Chondrocyte (in vitro differentiated cells): ENCODE results near the gene COL24A1. TPM values are rescaled to one million over a fixed set of nuclear protein-coding genes. Genes with fewer than 3 reads are reported as not detected.

Experiments
- DNase-seq: peaks from one replicate; pipeline ENCODE4 v3.0.0; 2021; ENCODE audit warnings: mixed read lengths, low spot score
- H3K27ac Mint-ChIP-seq: one replicate; pipeline ENCODE4 v1.8.0; 2021; ENCODE audit warnings: mild to moderate bottlenecking, moderate library complexity, mixed read lengths; ENCODE audit not compliant: unreplicated experiment
- H3K27me3 Mint-ChIP-seq: 2 replicates; pipeline ENCODE4 v1.8.0; 2021; ENCODE audit warnings: low read depth, mixed read lengths
- H3K36me3 Mint-ChIP-seq: 2 replicates; pipeline ENCODE4 v1.8.0; 2021; ENCODE audit warnings: low read depth, mixed read lengths
- H3K4me1 Mint-ChIP-seq: 2 replicates; pipeline ENCODE4 v1.8.0; 2021; ENCODE audit warnings: low read depth, mild to moderate bottlenecking, mixed read lengths
- H3K4me3 Mint-ChIP-seq: one replicate; pipeline ENCODE4 v1.8.0; 2021; ENCODE audit warnings: mild to moderate bottlenecking, moderate library complexity, mixed read lengths; ENCODE audit not compliant: unreplicated experiment
- H3K9me3 Mint-ChIP-seq: 2 replicates; pipeline ENCODE4 v1.8.0; 2021; ENCODE audit warnings: low read depth, mixed read lengths
- total RNA-seq: library from RNA; stranded (reverse); gene quantifications from 3 replicates; pipeline ENCODE4 v1.2.1, GENCODE V29; 2021
- TF ChIP-seq, protein P1 (sequence below): fragments of 200-600 bp; sonication (generic); IDR thresholded peaks from 2 replicates; pipeline ENCODE4 v1.5.0; 2021; ENCODE audit warnings: antibody characterized with exemption, mild to moderate bottlenecking, moderate library complexity

The COL24A1 gene
- total RNA-seq, 1 donor from 2014 or later, result 0.30 TPM

GRCh38 chr1:86197206-86197855 is 40.8 kb upstream of the COL24A1 start:
- Mint-ChIP-seq H3K36me3 (no peaks in the 10 kb centered on the region), H3K9me3 (no peaks in the 10 kb centered on the region), H3K4me1 (no peaks in the 10 kb centered on the region), H3K27ac (no peak overlapping the region), H3K27me3 (peaks cover 12% of the 10 kb centered on the region), H3K4me3 (no peak overlapping the region)
- TF ChIP-seq, protein P1, sequence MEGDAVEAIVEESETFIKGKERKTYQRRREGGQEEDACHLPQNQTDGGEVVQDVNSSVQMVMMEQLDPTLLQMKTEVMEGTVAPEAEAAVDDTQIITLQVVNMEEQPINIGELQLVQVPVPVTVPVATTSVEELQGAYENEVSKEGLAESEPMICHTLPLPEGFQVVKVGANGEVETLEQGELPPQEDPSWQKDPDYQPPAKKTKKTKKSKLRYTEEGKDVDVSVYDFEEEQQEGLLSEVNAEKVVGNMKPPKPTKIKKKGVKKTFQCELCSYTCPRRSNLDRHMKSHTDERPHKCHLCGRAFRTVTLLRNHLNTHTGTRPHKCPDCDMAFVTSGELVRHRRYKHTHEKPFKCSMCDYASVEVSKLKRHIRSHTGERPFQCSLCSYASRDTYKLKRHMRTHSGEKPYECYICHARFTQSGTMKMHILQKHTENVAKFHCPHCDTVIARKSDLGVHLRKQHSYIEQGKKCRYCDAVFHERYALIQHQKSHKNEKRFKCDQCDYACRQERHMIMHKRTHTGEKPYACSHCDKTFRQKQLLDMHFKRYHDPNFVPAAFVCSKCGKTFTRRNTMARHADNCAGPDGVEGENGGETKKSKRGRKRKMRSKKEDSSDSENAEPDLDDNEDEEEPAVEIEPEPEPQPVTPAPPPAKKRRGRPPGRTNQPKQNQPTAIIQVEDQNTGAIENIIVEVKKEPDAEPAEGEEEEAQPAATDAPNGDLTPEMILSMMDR, result no peak
- DNase-seq, result no peak

DNA sequence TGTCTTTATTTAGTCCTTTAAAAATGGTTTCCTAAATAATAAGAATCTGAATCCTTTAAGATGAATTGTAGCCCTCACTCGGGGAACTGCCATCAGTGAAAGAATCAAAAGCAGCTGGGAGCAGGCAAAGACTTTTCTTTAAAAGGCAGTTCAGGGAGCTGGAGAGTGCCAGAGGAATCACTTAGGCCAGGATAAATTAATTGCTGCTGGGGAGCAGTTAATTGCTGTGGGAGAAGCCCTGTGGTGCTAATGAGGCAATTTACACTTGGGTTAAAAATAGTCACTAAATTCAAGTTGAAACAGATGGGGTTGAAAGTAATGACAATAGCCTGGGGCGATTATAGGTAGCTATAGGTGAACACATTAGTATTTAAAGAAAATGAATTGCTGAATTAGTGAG is 38.7 kb upstream of the COL24A1 start:
- H3K27ac Mint-ChIP-seq, result no peak overlapping the region
- H3K36me3 Mint-ChIP-seq, result no peaks in the 10 kb centered on the region
- TF ChIP-seq, protein P1, result no peak
- peaks cover 2% of the 10 kb centered on the region for H3K9me3 Mint-ChIP-seq
- no peak overlapping the region for H3K4me3 Mint-ChIP-seq
- no peak for DNase-seq
- H3K27me3 Mint-ChIP-seq, result peaks cover 22% of the 10 kb centered on the region
- no peaks in the 10 kb centered on the region for H3K4me1 Mint-ChIP-seq

- Mint-ChIP-seq H3K9me3 (peaks cover 3% of the 10 kb centered on the region), H3K36me3 (no peaks in the 10 kb centered on the region), H3K27ac (no peak overlapping the region), H3K4me1 (no peaks in the 10 kb centered on the region), H3K4me3 (no peak overlapping the region), H3K27me3 (peaks cover 27% of the 10 kb centered on the region)
- no peak for DNase-seq
- TF ChIP-seq, protein P1, result no peak
Observed at GRCh38 chr1:86194491-86195034, 38.0 kb upstream of the COL24A1 start.

- Mint-ChIP-seq H3K27ac (no peak overlapping the region), H3K4me1 (no peaks in the 10 kb centered on the region), H3K36me3 (no peaks in the 10 kb centered on the region), H3K4me3 (no peak overlapping the region), H3K27me3 (peaks cover 32% of the 10 kb centered on the region), H3K9me3 (peaks cover 3% of the 10 kb centered on the region)
- DNase-seq, result no peak
- TF ChIP-seq, protein P1, result no peak
Observed at GRCh38 chr1:86192417-86192816, 35.8 kb upstream of the COL24A1 start.

DNA sequence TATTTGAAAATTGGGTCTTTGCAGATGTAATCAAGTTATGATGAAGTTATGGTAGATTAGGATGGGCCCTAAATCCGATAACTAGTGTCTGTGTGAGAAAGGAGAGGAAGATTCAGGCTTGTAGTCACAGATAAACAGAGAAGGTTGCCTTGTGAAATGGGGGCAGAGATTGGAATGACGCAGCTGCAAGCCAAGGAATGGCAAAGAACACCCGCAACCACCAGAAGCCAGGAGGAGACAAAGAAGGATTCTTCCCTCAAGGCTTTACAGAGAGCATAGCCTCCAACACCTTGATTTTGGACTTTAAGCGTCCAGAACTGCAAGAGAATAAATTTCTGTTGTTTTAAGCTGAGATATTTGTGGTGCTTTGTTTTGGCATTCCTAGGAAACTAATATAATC is 35.4 kb upstream of the COL24A1 start:
- no peak for DNase-seq
- Mint-ChIP-seq H3K4me3 (no peak overlapping the region), H3K36me3 (no peaks in the 10 kb centered on the region), H3K4me1 (no peaks in the 10 kb centered on the region), H3K27ac (no peak overlapping the region), H3K9me3 (peaks cover 3% of the 10 kb centered on the region), H3K27me3 (peaks cover 36% of the 10 kb centered on the region)
- TF ChIP-seq, protein P1, result no peak
